Left colon (tissue), 2 donors: Measurements from ENCODE around the gene NOL9. TPM values are rescaled to one million over a fixed set of nuclear protein-coding genes. Genes with fewer than 3 reads are reported as not detected.
A peak's percentile ranks its signal among the peaks of the same experiment; 100 is the strongest.
"Not testable (repeated sequence)": the region's sequence is repeated elsewhere in the genome, so short reads cannot be mapped to it uniquely, and the experiment has no call there.

ENCODE experiments used
- ATAC-seq: fragments of 200-7000 bp; cut with Tn5 transposase; one replicate; pipeline ENCODE4 v1.9.1; 2020; ENCODE audit warnings: mild to moderate bottlenecking, moderate library complexity
- DNase-seq, 2 donors: peaks; one replicate each; pipeline ENCODE4 v3.0.0-alpha.2; 2020
- intact Hi-C, 2 donors: fragments of 100-400 bp; cut with DNase I in 1 of 2; cut with micrococcal nuclease in 1 of 2; formaldehyde crosslinking; loops; one replicate each; pipeline versions ENCODE4 v1.11.2 to v1.14.0; 2022; cut with DNase I, micrococcal nuclease
- total RNA-seq, 2 donors: library from RNA; stranded (reverse); fragmentation: NEBNext Ultra II Directional; extraction: Animal tissue kit (Norgen Biotek cat#: 25700); gene quantifications; one replicate each; pipeline ENCODE4 v1.2.1, GENCODE V29; 2021
- donor health status: DM: no; HTN: no; CAD: no.
- donor health status: DM: yes; HTN: yes; CAD: no.

NOL9 gene
- total RNA-seq, 2 donors from 2014 or later, result 18.3 to 18.5 TPM

DNA sequence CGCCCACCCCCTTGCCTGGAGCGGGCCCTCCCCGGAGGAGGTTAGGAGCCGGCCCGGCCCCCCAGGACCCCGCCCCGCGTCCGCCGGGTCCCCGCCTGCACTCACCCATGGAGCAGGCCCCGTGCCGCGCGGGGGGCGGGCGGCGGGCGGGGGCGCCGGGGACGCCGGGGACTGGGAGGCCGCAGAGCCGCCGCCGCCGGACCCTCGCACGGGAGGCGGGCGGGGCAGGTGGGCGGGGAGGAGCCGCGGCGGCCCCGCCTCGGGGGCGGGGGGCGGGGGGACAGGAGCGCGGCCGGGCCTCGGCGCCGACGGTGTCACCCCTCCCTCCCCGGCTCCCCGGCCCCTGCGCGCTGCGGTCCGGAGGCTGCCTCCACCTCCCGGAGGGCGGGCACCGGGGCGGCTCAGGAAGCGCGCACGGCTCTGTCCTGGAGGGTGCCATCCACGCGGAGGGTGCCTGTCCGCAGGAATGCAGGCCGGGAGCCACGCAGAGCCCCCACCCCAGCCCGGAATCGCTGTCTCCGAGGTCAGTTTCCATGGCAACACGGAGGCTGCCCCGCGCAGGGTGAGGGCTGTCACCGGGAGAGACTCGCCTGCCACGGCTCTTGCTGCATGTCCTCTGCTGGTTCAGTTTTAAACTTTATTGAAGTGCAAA is 57.0 kb downstream of the NOL9 start:
- DNase-seq (peak in 1 of 2 donors; percentile 44), ATAC-seq (peak; percentile 57)
- intact Hi-C loops, result no loop called here

- DNase-seq, result no peak
- intact Hi-C loops, result no loop called here
Observed at GRCh38 chr1:6496890-6497214, 57.5 kb downstream of the NOL9 start.

DNA sequence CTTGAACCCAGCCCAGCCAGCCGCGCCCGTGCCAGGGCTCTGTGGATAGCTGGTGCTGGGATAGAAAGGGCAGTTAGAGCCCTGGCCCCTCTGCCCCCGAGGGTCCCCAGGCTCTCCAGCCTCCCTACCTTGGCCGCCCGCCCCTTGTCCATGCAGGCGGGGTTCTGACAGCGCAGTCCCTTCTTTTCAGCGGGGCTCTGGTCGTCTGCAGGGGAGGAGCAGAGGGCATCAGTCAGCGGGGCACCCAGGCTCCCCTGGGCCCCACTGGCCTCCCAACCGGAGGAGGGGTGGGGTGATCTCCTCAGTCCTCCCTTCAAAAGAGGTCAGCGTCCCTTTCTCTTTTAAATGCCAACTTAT is 58.0 kb downstream of the NOL9 start:
- intact Hi-C loops, result no loop called here
- ATAC-seq, result peak; percentile 8
- DNase-seq, result no peak

More at GRCh38 chr1:6496890-6497214, 57.5 kb downstream of the NOL9 start:
- ATAC-seq, result no peak

- intact Hi-C loops, result no loop called here
- ATAC-seq (no peak), DNase-seq (no peak)
Observed at GRCh38 chr1:6495540-6496364, 58.6 kb downstream of the NOL9 start.

DNA sequence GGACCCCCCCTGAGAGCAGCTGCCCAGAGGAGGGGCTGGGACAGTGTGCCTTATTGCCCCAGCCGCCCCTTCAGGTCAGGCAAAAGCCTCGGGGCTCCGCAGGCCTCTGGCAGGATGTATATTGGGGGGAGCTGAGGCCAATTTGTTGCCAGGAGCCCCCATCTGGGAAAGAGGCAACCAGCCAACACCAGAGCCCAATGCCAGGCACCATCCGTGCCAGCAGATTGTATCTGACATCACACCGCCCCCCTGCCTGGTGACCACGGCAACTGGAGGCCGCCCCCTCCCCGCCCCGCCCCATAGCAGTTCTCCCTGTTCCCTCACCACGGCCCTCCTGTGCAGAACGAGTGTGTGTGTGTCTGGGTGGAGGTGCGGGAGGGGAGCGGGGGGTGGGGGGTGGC is 59.3 kb downstream of the NOL9 start:
- intact Hi-C loops, result no loop called here
- DNase-seq, result no peak
- ATAC-seq, result no peak

GRCh38 chr1:6494627-6495026 is 59.7 kb downstream of the NOL9 start:
- DNase-seq (no peak), ATAC-seq (no peak)
- intact Hi-C loops, result no loop called here

DNA sequence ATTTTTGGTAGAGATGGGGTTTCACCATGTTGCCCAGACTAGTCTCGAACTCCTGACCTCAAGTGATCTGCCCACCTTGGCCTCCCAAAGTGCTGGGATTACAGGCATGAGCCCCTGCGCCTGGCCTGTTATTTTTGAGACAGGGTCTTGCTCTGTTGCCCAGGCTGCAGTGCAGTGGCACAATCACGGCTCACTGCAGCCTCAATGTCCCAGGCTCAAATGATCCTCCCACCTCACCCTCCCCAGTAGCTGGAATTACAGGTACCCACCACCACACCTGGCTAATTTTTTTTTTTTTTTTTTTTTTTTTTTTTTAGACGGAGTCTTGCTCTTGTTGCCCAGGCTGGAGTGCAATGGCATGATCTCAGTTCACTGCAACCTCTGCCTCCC is 60.5 kb downstream of the NOL9 start:
- intact Hi-C loops, ATAC-seq, DNase-seq: not testable (repeated sequence)

DNA sequence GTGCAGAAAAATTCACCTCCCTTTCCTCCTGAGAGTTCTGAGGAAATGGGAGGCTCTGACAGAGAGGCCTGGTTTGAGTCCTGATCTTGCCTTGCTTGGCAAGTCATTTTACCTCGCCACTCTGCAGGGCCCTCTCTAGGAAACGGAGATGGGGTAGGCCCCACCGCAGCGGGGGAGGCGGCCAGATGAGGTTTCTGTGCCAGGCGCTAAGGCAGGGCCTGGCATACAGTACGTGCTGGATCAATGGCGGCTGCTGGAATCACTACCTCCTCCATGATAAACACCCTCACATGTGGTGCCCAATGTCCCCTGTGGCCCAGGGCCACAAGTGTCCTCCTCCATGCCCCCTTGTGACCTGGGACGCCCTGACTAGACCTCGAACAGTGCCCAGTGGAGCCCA is 62.3 kb downstream of the NOL9 start:
- intact Hi-C loops, result no loop called here
- DNase-seq (no peak), ATAC-seq (no peak)

GRCh38 chr1:6491480-6491962 is 62.8 kb downstream of the NOL9 start, which contains the start of gene PLEKHG5:
Gene PLEKHG5, minus strand, starts transcription at chr1:6491667. Its CDS starts 14,096 bp downstream, at chr1:6477571.
- intact Hi-C loops, result no loop called here
- DNase-seq (no peak), ATAC-seq (no peak)

DNA sequence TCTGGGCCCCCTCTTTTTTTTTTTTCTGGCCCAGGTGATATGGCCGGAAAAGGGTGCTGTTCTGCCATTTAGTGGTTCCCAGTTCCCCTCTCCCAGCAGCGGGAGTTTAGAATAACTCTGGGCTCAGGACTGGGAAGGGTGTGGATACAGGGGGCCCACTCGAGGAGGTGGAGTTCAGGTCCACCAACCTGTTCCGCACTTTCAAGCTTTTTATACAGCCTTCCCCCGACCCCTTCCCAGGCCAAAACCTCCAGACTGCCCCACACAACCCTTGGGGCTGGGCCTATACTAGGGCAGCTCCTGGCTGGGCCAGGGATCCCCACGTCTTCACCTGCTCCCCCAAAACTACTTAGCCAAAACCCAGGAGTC is 63.2 kb downstream of the NOL9 start:
- ATAC-seq (no peak), DNase-seq (no peak)
- intact Hi-C loops, result no loop called here

DNA sequence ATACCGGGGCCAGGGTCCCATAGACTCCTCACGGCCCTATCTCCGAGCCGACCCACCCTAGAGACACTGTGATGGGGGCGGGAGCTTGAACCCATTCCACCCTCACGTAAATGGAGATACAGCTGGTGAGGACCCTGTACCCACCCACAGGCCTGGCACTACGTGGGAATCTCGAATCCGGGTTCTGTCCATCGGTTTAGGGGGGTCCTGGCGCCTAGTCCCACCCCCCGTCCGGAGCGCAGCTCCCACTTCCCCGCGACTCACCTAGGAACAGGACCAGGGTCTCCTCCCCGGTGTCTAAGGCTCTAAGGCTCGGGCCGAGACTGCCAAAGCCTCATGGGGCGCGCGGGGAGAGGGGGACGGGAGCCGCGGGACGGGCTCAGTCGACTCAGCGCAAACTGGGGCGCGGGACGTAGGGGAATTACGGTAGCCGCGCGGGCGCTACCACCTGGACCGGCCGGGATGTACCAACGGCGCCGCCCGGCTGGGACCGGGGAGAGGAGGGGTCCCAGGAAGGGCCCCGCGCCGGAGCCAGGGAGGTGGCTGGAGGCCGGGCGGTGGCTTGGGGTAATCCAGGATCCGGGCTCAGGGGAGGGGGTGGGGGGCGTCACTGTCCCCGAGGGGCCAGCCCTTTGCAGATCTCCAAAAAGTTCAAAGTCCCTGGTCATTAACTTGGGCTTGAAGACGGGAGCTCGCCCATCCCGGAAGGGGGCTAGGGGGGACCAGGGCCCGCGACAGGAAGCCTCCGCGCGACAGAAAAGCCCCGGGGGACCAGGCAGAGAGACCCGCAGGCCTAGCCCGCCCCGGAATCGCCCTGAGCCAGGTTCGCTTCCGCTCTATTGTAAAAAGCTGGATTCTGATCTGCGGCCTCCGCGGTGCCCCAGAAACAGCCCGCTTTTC is 63.9 kb downstream of the NOL9 start:
- peak; percentile 75 to 87 for DNase-seq
- intact Hi-C loops, result no loop called here
- peak; percentile 75 for ATAC-seq

DNA sequence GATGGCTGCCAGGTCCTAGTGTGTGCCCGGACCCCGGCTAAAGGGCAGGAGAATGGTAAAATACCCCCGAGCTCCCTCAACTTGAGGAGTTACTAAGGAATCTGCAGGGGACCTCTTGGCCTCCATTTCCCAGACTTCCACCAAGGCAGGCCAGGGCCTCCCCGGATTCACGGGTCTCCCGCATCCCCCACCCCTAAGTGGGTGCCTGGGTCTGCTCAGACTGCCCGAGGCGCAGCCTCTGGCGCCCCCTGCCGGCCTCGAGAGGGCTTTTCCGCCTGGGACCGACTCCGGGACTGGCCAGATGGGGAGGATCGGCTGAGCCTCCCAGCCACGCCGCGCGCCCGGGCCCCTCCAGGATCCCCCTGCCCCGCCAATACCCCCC is 64.5 kb downstream of the NOL9 start:
- ATAC-seq (peak; percentile 74), DNase-seq (peak in 1 of 2 donors; percentile 79)
- intact Hi-C loops, result loop anchor here in 1 of 2 donors (5.0 kb wide), 1 partner anchor 158 kb away; no protein-coding TSS in a partner anchor

DNA sequence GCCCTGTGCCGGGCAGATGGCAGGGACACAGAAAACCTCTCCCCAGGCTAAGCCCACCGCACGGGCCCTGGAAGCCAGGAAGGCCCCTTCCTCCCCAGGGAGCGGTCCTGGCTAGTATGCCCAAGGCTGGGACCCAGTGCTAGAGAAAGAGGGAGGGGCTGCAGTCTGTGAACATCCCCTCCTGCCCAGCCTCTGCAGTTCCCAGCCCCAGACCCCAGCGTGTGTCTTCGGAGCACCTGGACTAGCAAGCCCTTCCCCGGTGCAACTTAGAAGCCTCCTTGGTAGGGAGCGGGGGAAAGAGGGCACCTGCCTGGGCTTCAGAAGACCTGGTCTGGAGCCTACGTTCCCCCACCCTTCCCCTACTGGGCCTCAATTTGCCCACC is 64.9 kb downstream of the NOL9 start:
- intact Hi-C loops, result loop anchor here in 1 of 2 donors (5.0 kb wide), 1 partner anchor 158 kb away; no protein-coding TSS in a partner anchor
- peak; percentile 10 for ATAC-seq

DNA sequence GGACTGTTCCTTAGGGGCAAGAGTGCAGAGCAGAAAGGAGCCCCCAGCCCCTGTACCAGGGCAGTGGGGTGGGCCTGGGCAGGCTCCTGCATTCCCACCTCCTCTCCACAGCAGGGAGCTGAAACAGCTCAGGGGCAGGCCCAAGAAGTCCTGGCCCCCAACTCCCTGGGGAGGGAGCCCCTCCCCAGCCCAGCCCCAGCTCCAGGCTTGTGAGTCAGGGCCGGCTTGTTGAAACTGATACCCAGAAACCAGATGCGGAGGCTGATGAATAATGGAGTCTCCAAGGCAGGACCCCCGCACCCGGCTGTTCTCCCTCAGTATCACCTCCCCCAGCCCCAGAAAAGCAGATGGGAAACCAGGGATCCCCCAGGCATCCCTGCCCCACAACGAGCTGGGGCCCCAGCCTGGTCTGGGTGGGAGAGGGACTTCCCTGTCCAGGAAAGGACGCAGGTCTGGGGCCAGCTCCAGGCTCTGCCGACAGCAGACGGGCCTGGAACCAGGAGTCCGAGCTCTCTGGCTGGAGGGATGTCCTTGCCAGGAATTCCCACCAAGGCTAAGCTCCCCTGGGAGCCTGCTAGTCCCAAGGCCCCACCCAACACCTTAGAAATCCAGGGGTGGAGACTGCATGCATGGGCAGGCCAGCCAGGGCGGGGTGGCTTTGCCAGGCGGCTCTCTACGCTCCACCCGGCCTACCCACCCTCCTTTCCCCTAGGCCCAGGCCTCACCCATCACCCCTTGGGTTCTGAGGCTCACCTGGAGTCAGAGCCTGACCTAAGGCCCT is 65.5 kb downstream of the NOL9 start:
- ATAC-seq (peak; percentile 72), DNase-seq (peak; percentile 78 to 84)
- intact Hi-C loops, result loop anchor here in 1 of 2 donors (5.0 kb wide), 1 partner anchor 159 kb away; no protein-coding TSS in a partner anchor

More for the DNA sequence above, 64.9 kb downstream of the NOL9 start:
- no peak for DNase-seq

DNA sequence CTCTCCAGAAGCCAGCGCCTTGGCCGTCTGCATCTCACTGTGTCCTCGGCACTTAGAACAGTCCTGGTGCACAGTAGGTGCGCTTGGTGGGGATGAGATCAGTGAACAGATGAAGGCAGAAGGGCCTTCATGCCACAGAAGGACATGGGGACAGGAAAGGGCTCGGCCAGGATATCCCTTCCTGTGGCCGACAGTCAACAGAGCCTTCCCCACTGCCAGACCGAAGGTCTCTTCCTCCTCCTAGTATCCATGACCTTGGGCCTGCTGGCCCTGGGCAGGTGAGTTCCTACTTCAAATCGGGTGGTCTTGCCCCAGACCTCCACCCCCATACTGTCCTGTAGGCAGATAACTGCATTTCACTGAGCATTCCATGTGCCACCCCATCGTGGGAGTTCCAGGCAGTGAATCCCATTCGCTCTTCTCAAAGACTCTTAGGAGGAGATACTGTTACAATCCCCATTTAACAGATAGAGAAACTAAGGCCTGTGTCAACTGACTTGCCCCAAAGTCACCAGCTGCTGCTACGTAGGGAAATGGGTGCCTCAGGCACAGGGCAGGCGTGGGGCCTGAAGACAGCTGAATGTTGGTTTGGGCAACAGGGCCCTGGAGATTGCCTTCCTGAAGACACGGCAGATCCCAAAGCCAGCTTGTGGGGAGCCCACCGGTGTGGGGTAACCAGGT is 66.4 kb downstream of the NOL9 start:
- intact Hi-C loops, result loop anchor here in 1 of 2 donors (5.0 kb wide), 1 partner anchor 159 kb away; no protein-coding TSS in a partner anchor
- ATAC-seq, result no peak

GRCh38 chr1:6486433-6487011 is 67.8 kb downstream of the NOL9 start:
- peak; percentile 80 to 95 for DNase-seq
- intact Hi-C loops, result loop anchor here in 1 of 2 donors (5.0 kb wide), 1 partner anchor 161 kb away; no protein-coding TSS in a partner anchor
- peak; percentile 39 for ATAC-seq

More for the DNA sequence above, 66.4 kb downstream of the NOL9 start:
- DNase-seq, result no peak
